Measurements from ENCODE around the gene KRTAP4-2.
"Not testable (repeated sequence)": the region's sequence is repeated elsewhere in the genome, so short reads cannot be mapped to it uniquely, and the experiment has no call there.

The KRTAP4-2 gene

DNA sequence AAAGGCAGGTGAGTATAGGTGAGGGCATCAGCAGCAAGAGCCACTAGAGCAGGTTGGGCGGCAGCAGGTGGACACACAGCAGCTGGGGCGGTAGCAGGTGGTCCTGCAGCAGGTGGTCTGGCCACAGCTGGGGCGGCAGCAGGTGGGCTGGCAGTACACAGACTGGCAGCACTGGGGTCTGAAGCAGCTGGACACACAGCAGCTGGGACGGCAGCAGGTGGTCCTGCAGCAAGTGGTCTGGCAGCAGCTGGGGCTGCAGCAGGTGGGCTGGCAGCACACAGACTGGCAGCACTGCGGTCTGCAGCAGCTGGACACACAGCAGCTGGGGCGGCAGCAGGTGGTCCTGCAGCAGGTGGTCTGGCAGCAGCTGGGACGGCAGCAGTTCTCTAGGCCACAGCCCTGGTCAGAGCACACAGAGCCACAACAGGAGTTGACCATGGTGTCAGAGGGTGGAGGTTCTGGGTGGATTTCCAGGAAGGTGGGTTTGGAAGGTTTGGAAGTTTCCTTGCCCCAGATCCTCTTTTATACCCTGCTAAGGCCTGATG lies at the start of gene KRTAP4-2:
KRTAP4-2 (minus strand) TSS at position 495 of the 545 bp plus-strand sequence; CDS start at position 438, 57 bp downstream.
- intact Hi-C loops (cut with DNase I): no loop called here
- DNase-seq: no peak

DNA sequence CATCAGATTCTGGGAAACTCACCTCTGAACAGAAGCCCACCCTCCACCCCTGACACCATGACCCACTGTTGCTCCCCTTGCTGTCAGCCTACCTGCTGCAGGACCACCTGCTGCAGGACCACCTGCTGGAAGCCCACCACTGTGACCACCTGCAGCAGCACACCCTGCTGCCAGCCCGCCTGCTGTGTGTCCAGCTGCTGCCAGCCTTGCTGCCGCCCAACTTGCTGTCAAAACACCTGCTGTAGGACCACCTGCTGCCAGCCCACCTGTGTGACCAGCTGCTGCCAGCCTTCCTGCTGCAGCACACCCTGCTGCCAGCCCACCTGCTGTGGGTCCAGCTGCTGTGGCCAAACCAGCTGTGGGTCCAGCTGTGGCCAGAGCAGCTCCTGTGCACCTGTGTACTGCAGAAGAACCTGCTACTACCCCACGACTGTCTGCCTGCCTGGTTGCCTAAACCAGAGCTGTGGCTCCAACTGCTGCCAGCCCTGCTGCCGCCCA lies 48.6 kb upstream of the KRTAP4-2 start, which contains the start of gene KRTAP9-2:
KRTAP9-2 (plus strand) TSS at position 51 of the 498 bp plus-strand sequence; CDS start at position 58, 7 bp downstream.
- intact Hi-C loops (cut with DNase I): not testable (repeated sequence)

DNA sequence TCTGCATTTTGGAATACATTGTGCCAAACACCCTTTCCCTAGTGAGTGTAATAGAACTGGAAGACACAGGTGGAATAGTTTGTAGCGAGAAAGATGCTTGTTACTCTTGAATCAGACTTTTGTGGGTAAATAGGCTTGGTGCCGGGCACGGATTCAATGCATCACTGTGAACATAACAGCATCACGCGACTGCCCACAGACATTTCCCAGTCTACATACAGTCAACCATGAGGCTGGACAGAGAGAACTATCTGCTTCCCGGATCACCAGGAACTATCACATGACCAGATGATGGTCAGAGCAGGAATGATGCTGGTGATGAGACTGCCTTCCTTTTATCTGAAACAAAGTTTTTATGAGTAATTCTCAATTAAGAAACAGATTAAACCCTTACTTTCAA lies 48.0 kb upstream of the KRTAP4-2 start:
- no peak for DNase-seq
- intact Hi-C loops (cut with DNase I): no loop called here

More for the DNA sequence above, 48.6 kb upstream of the KRTAP4-2 start, which contains the start of gene KRTAP9-2:
- DNase-seq: not testable (repeated sequence)

DNA sequence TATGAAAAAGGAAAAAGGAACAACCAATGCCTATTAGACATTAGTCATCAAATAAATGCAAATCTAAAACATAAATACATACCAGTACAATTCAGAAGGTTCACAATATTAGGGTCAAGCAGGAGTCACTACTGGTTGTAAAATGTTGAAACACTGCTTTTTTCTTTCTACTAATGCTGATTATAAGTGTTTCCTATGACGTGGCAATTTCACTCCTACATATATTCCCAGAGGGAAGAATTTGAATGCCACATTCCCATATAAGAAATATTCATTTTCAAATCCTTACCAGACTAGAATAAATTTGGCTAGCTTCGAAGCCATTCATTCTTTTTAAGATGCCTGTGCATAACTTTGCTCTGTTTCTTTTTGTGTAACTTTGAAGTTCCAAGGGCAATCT lies 45.8 kb upstream of the KRTAP4-2 start:
- intact Hi-C loops (cut with DNase I): no loop called here
- no peak for DNase-seq

DNA sequence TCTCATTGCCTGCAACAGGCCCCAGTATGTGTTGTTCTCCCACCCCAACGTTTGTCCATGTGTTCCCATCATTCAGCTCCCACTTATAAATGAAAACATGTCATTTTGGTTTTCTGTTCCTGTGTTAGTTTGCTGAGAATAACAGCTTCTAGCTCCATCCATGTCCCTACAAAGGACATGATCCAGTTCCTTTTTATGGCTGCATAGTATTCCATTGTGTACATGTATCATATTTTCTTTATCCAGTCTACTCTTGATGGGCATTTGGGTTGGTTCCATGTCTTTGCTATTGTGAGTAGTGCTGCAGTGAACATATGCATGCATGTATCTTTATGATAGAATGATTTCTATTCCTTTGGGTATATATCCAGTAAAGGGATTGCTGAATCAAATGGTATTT lies 37.7 kb upstream of the KRTAP4-2 start:
- intact Hi-C loops (cut with DNase I): no loop called here

DNA sequence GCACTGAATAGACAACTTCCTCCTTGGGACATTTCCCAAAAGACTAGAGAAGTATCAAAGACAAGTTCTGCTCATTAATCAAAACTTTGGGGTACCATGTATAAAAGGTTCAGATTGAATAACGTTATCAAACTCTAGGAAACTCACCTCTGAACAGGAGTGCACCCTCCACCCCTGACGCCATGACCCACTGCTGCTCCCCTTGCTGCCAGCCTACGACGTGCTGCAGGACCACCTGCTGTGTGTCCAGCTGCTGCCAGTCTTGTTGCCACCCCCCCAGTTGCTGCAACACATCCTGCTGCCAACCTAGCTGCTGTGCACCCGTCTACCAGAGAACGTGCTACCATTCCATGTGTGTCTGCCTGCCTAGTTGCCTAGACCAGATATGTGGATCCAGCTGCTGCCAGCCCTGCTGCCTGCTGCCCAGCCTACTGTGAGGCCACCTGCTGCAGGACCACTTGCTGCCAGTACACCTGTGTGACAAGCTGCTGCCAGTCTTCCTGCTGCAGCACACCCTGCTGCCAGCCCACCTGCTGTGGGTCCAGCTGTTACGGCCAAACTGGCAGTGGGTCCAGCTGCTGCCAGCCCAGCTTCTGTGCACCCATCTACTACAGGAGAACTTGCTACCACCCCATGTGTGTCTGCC lies 34.6 kb upstream of the KRTAP4-2 start:
- DNase-seq: no peak
- intact Hi-C loops (cut with DNase I): no loop called here

More for the DNA sequence above, 37.7 kb upstream of the KRTAP4-2 start:
- DNase-seq: no peak

DNA sequence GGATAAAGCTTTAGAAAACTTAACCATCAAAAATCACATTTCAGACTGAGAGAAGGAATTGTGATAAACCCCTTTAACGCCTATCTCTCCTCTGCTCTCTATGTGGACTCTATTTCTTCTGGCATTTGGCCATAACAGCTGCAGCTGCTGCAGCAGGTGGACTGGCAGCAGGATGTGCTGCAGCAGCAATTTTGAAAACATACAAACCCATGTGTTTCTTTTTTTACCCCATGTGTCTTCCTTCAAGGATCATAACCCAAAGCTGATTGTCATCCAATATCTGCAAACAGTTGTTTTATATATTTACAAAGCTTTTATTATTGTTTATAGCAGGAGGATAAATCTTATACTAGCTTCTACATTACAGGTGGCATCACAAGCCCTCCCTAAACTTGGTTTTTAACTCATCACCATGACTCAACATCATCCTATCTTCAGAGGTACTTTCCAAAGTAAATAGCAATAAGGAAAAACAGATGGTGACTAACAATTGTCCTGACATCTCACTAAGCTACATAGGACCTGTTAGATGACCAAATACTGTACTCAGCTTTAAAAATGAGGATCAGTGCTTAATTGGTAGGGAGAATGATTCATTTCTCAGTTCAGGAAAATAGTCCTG lies 33.9 kb upstream of the KRTAP4-2 start:
- no peak for DNase-seq
- intact Hi-C loops (cut with DNase I): no loop called here

DNA sequence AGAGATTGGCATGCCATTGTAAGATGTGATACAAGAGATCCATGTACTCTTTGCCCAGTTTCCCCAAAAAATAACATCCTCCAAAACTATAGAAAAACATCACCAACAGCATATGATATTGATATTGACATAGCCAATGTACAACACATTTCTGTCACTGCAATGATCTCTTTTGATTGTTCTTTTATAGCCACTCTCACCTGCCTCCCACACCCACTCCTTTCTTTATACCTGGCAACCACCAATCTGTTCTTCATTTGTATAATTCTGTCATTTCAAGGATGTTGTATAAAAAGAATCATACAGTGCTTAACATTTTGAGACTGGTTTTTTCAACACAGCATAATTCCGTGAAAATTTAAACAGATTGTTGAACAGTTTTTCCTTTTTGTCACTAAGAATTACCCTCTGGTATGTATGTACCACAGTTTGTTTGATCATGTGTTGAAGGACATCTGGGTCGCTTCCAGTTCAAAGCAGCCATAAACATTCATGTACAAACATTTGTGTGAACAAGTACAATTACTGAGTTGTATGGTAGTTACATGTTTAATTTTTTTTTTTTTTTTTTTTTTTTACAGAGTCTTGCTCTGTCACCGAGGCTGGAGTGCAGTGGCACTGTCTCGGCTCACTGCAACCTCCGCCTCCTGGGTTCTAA lies 21.5 kb upstream of the KRTAP4-2 start:
- DNase-seq: no peak
- intact Hi-C loops (cut with DNase I): no loop called here

DNA sequence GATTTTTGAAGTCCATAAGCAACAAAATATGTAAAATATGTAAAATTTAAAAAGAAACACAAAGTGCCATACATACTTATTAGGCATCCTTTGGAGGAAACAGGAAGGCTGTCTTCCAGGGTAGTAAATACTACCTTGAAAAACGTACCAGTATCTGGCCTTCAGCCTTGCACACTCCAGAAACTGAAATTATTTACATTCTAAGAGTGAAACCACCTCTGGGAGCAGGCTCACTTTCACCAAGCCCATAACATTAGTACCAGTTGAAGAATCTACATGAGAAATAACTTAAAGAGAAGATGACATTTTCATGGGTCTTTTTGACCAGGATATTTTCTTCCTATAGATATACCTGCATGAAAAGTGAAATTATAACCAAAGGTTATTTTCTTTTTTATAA lies 18.0 kb upstream of the KRTAP4-2 start:
- intact Hi-C loops (cut with DNase I): no loop called here
- DNase-seq: no peak

DNA sequence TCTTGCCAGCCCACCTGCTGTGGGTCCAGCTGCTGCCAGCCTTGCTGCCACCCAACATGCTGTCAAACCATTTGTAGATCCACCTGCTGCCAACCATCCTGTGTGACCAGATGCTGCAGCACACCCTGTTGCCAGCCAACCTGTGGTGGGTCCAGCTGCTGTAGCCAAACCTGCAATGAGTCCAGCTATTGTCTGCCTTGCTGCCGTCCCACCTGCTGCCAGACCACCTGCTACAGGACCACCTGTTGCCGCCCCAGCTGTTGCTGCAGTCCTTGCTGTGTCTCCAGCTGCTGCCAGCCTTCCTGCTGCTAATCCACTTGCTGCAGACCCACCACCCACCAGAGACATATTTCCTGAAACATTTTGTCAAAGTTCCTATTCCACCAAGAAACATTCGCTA lies 12.3 kb upstream of the KRTAP4-2 start:
- intact Hi-C loops (cut with DNase I): no loop called here
- no peak for DNase-seq

DNA sequence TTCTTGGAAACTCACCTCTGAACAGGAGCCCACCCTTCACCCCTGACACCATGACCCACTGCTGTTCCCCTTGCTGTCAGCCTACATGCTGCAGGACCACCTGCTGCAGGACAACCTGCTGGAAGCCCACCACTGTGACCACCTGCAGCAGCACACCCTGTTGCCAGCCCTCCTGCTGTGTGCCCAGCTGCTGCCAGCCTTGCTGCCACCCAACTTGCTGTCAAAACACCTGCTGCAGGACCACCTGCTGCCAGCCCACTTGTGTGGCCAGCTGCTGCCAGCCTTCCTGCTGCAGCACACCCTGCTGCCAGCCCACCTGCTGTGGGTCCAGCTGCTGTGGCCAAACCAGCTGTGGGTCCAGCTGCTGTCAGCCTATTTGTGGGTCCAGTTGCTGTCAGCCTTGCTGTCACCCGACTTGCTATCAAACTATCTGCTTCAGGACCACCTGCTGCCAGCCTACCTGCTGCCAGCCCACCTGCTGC lies 11.9 kb upstream of the KRTAP4-2 start, which contains the start of gene KRTAP9-1:
KRTAP9-1 (plus strand) TSS at position 51 of the 482 bp plus-strand sequence; CDS start at position 51, 0 bp downstream.
- DNase-seq; intact Hi-C loops (cut with DNase I): not testable (repeated sequence)

DNA sequence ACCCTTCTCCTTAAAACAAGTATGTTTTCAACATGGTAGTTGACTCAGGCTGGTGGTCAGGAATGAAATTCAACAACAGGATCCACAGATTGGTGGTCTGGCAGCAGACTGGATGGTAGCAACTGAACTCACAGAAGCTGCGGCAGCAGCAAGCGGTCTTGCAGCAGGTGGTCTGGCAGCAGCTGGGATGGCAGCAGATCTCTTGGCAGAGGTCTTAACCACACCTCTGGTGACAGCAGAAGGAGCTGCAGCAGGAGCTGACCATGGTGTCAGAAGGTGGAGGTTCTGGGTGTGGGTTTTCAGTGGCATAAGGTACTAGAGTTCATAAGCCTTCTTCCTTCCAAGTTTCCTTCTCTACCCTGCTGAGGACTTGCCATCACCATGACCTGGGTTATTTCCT lies 8.9 kb upstream of the KRTAP4-2 start:
- DNase-seq: no peak
- intact Hi-C loops (cut with DNase I): no loop called here

DNA sequence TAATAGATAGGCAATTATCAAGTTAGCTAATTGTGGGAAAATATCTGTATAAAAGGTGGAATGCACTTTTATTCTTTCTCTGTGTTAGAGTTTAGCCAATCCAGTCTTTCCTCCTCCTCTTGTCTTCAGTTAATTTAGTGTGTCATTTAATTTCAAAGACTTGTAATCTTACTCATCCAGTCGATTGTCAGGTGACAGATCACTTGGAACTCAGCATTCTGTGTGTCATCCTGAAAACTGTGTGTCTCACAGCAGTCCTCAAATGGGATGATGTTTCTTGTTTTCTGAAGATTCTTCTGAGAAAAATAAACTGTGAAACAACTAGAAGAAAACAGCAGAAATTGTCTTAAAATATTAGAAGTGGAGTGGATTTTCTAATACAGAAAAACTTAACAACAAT lies 7.0 kb upstream of the KRTAP4-2 start:
- no peak for DNase-seq
- intact Hi-C loops (cut with DNase I): no loop called here

DNA sequence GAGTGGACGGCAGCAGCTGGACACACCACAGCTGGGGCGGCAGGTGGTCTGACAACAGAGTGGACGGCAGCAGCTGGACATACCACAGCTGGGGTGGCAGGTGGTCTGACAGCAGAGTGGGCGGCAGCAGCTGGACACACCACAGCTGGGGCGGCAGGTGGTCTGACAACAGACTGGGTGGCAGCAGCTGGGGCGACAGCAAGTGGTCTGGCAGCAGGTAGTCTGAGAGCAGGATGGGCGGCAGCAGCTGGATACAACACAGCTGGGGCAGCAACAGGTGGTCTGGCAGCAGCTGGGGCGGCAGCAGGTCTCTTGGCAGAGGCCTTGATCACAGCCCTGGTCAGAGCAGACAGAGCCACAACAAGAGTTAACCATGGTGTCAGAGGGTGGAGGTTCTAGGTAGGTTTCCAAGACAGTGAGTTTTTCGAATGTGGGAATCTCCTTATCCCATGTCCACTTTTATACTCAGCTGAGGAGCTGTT lies 6.5 kb upstream of the KRTAP4-2 start, which contains the start of gene KRTAP4-1:
KRTAP4-1 (minus strand) TSS at position 432 of the 482 bp plus-strand sequence; CDS start at position 375, 57 bp downstream.
- intact Hi-C loops (cut with DNase I): no loop called here
- DNase-seq: no peak

DNA sequence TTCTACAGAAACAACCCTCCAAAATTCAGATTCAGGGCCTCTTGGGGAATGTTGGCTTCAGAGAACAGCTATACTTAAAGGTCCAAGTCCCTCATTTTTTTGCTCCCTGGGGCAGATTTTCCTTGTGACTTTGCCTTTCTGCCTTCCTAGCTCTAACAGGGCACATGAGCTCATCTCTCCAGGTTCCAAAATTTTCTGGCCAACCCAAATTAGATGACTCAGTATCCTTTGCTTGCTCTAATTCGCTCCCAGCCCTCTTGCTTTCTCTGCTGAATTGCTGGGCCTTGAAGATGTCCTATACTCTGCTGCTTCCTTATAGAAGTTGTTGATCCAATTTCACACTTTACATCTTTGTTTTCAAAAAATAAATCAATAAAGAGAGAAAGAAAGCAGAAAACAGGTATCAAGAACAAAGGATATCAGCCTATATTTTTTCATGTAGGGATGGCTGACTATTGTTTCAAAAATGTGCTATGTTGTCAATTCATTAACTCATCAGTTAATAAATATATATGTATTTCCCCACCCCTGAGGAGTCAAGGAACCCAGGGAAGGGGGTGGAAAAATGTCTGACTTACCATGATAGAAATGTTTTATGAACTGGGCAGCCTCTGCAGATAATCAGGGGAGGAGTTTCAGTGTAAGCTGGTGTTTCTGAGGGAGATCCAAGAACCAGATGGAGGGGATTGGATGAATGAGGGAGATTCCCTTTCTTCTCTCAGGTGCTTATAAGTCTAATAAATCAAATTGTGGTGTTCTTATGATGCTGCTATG lies 1.0 kb upstream of the KRTAP4-2 start:
- DNase-seq: no peak
- intact Hi-C loops (cut with DNase I): no loop called here

DNA sequence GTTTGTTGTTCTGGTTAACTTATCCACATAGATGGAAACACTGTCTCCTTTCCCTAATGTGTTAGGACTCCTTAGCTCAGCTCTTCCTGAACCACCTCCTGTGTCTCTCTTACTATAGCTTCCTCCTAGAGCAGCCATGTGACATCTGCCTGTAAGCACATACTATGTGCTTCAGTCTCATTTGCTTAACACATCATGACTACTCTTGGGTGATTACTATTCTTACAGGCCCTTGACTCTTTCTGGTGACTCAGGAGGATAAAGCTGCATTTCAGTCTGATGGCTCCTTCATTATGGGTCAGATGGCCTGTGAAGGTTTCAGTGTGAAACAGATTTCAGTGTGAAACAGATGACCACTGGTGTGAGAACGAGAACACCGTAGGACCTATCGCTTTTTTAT lies 320 bp upstream of the KRTAP4-2 start:
- no peak for DNase-seq
- intact Hi-C loops (cut with DNase I): no loop called here

DNA sequence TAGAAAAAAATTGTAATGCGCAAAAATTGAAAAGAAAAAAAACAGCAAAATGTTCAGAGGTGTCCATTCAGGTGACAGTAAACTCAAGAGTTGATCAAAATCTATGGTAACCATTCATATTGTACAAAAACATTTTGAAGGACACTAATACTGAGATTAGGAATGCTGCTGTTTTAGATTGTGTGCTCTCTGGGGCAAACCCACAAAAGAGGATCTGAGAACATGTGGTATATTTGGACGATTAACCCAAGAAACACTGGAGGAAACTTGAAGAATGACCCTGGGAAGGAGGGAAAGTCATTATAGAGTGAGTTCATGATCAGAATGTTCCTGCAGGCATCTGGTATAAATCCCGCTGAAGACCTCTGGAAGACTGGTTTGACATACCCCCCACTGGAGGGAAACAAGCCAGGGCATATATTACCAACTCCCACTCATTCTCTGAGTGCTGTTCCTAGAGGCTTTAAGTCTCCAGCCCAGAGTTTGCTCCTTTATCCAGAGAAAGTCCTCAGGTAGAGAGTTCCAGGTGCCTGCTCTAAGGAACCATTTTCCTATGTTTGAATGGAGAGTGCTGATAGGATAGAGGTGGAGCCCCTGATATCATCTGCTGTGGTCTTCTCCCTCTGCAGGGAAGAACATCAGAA lies 1.2 kb downstream of the KRTAP4-2 start:
- no peak for DNase-seq

DNA sequence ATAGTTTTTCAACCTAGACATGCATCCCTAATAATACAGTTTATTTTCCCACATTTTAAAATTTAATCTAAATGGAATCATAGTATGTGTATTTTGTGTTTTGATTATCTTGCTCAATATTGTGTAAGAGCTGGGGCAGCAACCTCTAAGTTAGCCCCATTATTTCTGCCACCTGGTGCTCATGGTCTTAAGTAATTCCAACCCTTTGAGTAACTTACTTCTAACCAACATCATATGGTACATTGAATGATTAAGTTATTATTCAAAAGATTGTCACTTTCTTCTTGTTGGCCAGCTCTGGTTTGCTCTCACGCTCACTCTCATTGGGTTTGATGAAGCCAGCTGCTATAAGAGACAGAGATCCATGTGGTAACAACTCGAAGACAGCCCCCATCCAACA lies 6.1 kb downstream of the KRTAP4-2 start:
- no peak for DNase-seq
- intact Hi-C loops (cut with DNase I): no loop called here

More for the DNA sequence above, 1.2 kb downstream of the KRTAP4-2 start:
- intact Hi-C loops (cut with DNase I): no loop called here
